Karpas-422 (cell line): Measurements from ENCODE around the gene BPIFB2. TPM values are rescaled to one million over a fixed set of nuclear protein-coding genes. Genes with fewer than 3 reads are reported as not detected.

ENCODE experiments used
- DNase-seq: peaks from one replicate; pipeline ENCODE4 v3.0.0-alpha.2; 2015
- H2AFZ ChIP-seq: fragments of 200-600 bp; sonication (generic); 2 replicates; pipeline ENCODE4 v1.6.1; 2014; ENCODE audit warnings: antibody characterized with exemption, low read length, mixed read lengths
- H3K27ac ChIP-seq: fragments of 200-600 bp; sonication (generic); 2 replicates; pipeline ENCODE4 v1.5.1; 2014; ENCODE audit warnings: mild to moderate bottlenecking, low read length, moderate library complexity
- H3K27me3 ChIP-seq: fragments of 200-600 bp; sonication (generic); 2 replicates; pipeline ENCODE4 v1.6.1; 2014; ENCODE audit warnings: low read length, mixed read lengths
- H3K36me3 ChIP-seq: fragments of 200-600 bp; sonication (generic); 2 replicates; pipeline ENCODE4 v1.6.1; 2014; ENCODE audit warnings: low read length, mixed read lengths; ENCODE audit not compliant: insufficient read depth
- H3K4me1 ChIP-seq: fragments of 200-600 bp; sonication (generic); 2 replicates; pipeline ENCODE4 v1.6.1; 2014; ENCODE audit warnings: mild to moderate bottlenecking, low read length, mixed read lengths
- H3K4me2 ChIP-seq: fragments of 200-600 bp; sonication (generic); 2 replicates; pipeline ENCODE4 v1.6.1; 2014; ENCODE audit warnings: low read length, low read depth, mild to moderate bottlenecking; ENCODE audit not compliant: poor library complexity, severe bottlenecking
- H3K4me3 ChIP-seq: fragments of 200-600 bp; sonication (generic); 2 replicates; pipeline ENCODE4 v1.5.1; 2014; ENCODE audit warnings: mild to moderate bottlenecking, antibody characterized with exemption, low read length, mixed read lengths
- H3K79me2 ChIP-seq: fragments of 200-600 bp; sonication (generic); 2 replicates; pipeline ENCODE4 v1.6.1; 2014; ENCODE audit warnings: mild to moderate bottlenecking, low read length, mixed read lengths
- H3K9ac ChIP-seq: fragments of 200-600 bp; sonication (generic); 2 replicates; pipeline ENCODE4 v1.6.0; 2014; ENCODE audit warnings: low read length
- H3K9me2 ChIP-seq: fragments of 200-600 bp; sonication (generic), shearing (Covaris generic); replicated peaks from 2 replicates; pipeline ENCODE4 v1.6.0; 2014; ENCODE audit warnings: mild to moderate bottlenecking, low read length, moderate library complexity; ENCODE audit not compliant: insufficient read depth
- H3K9me3 ChIP-seq: fragments of 300-700, 200-600 bp; sonication (generic); 2 replicates; pipeline ENCODE4 v1.6.1; 2014; ENCODE audit warnings: low read length, mixed read lengths
- H4K20me1 ChIP-seq: fragments of 200-600 bp; sonication (generic); 2 replicates; pipeline ENCODE4 v1.6.1; 2014; ENCODE audit warnings: mild to moderate bottlenecking, antibody characterized with exemption, low read length, low read depth; ENCODE audit not compliant: insufficient read depth
- total RNA-seq: library from RNA; depleted of rRNA; stranded (reverse); fragments of >200 nt; shearing (Covaris generic); gene quantifications from 2 replicates; pipeline ENCODE4 v1.2.3, GENCODE V29; 2014; ENCODE audit warnings: low replicate concordance

Gene BPIFB2
- total RNA-seq, 1 experiment from 2014 or later = not detected

DNA sequence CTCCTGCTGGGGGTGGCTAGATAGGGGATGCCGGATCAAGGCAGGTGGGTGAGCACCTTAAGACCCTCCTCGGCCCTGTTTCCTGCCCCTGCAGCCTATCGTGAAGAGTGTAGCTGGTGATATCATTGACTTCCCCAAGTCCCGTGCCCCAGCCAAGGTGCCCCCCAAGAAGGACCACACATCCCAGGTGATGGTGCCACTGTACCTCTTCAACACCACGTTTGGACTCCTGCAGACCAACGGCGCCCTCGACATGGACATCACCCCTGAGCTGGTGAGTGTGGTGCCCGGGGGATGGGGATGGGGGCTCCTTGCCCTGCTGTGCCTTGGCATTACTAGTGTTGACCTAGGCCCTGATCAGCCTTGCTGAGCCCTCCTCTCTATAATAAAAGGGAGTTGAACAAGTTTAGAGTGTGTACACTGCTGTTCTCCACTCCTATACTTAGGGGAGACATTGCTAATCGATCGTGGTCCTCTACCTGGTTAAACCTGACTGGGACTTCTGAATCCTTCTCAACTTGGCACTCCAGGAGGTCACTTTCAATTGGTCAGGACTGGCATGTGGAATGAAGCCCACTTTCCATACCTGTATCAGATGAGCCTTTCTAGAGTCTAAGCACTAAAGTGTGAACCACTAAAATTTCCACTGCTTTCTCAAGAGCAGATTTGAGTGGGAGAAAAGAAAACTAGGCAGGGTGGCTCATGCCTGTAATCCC lies 57.2 kb downstream of the BPIFB2 start:
- Histone ChIP-seq H3K9ac (no peak overlapping the region), H3K79me2 (no peaks in the 10 kb centered on the region)
- DNase-seq = no peak

GRCh38 chr20:33065785-33066184 lies 58.3 kb downstream of the BPIFB2 start:
- H3K27ac ChIP-seq = no peak overlapping the region
- no peaks in the 10 kb centered on the region for H3K36me3 ChIP-seq
- DNase-seq = no peak
- no peaks in the 10 kb centered on the region for H3K27me3 ChIP-seq
- no peak overlapping the region for H3K4me2 ChIP-seq
- H3K9me2 ChIP-seq = no peaks in the 10 kb centered on the region
- H2AFZ ChIP-seq = no peak overlapping the region
- H3K4me3 ChIP-seq = no peak overlapping the region
- no peaks in the 10 kb centered on the region for H4K20me1 ChIP-seq
- H3K4me1 ChIP-seq = no peaks in the 10 kb centered on the region
- H3K9ac ChIP-seq = no peak overlapping the region
- H3K9me3 ChIP-seq = no peaks in the 10 kb centered on the region
- H3K79me2 ChIP-seq = no peaks in the 10 kb centered on the region

More for the DNA sequence above, 57.2 kb downstream of the BPIFB2 start:
- H3K4me1 ChIP-seq = no peaks in the 10 kb centered on the region
- no peaks in the 10 kb centered on the region for H4K20me1 ChIP-seq
- no peak overlapping the region for H2AFZ ChIP-seq
- no peak overlapping the region for H3K4me2 ChIP-seq
- H3K27ac ChIP-seq = no peak overlapping the region
- no peak overlapping the region for H3K4me3 ChIP-seq
- no peaks in the 10 kb centered on the region for H3K9me2 ChIP-seq
- H3K9me3 ChIP-seq = no peaks in the 10 kb centered on the region
- H3K27me3 ChIP-seq = no peaks in the 10 kb centered on the region
- H3K36me3 ChIP-seq = no peaks in the 10 kb centered on the region

GRCh38 chr20:33067806-33068205 lies 60.3 kb downstream of the BPIFB2 start:
- DNase-seq = no peak
- no peak overlapping the region for H3K27ac ChIP-seq

GRCh38 chr20:33068251-33068939 lies 60.9 kb downstream of the BPIFB2 start:
- Histone ChIP-seq H3K36me3 (no peaks in the 10 kb centered on the region), H4K20me1 (no peaks in the 10 kb centered on the region), H3K4me3 (no peak overlapping the region), H3K79me2 (no peaks in the 10 kb centered on the region), H3K27me3 (no peaks in the 10 kb centered on the region), H3K4me1 (no peaks in the 10 kb centered on the region), H3K4me2 (no peak overlapping the region), H3K9me2 (no peaks in the 10 kb centered on the region), H3K9ac (no peak overlapping the region), H3K27ac (no peak overlapping the region), H3K9me3 (no peaks in the 10 kb centered on the region), H2AFZ (no peak overlapping the region)
- no peak for DNase-seq

More at GRCh38 chr20:33067806-33068205, 60.3 kb downstream of the BPIFB2 start:
- Histone ChIP-seq H3K27me3 (no peaks in the 10 kb centered on the region), H4K20me1 (no peaks in the 10 kb centered on the region), H3K4me2 (no peak overlapping the region), H3K9ac (no peak overlapping the region), H3K4me1 (no peaks in the 10 kb centered on the region), H3K79me2 (no peaks in the 10 kb centered on the region), H3K4me3 (no peak overlapping the region), H3K9me3 (no peaks in the 10 kb centered on the region), H3K36me3 (no peaks in the 10 kb centered on the region), H3K9me2 (no peaks in the 10 kb centered on the region), H2AFZ (no peak overlapping the region)

GRCh38 chr20:33069673-33070072 lies 62.2 kb downstream of the BPIFB2 start:
- Histone ChIP-seq H3K4me3 (no peak overlapping the region), H3K9me2 (no peaks in the 10 kb centered on the region), H2AFZ (no peak overlapping the region), H3K9me3 (no peaks in the 10 kb centered on the region), H3K4me1 (no peaks in the 10 kb centered on the region), H3K79me2 (no peaks in the 10 kb centered on the region), H3K36me3 (no peaks in the 10 kb centered on the region), H3K27me3 (no peaks in the 10 kb centered on the region), H3K4me2 (no peak overlapping the region), H4K20me1 (0 out of 2 replicates have a peak, but pooled peaks cover 5% of the 10 kb centered on the region), H3K27ac (no peak overlapping the region), H3K9ac (no peak overlapping the region)
- no peak for DNase-seq

- no peaks in the 10 kb centered on the region for H3K9me3 ChIP-seq
- no peak overlapping the region for H3K9ac ChIP-seq
- no peak overlapping the region for H3K27ac ChIP-seq
- H3K4me2 ChIP-seq = no peak overlapping the region
- H3K79me2 ChIP-seq = no peaks in the 10 kb centered on the region
- no peaks in the 10 kb centered on the region for H3K36me3 ChIP-seq
- H4K20me1 ChIP-seq = 0 out of 2 replicates have a peak, but pooled peaks cover 5% of the 10 kb centered on the region
- no peak for DNase-seq
- H3K9me2 ChIP-seq = no peaks in the 10 kb centered on the region
- H3K27me3 ChIP-seq = no peaks in the 10 kb centered on the region
- no peak overlapping the region for H3K4me3 ChIP-seq
- no peaks in the 10 kb centered on the region for H3K4me1 ChIP-seq
- H2AFZ ChIP-seq = no peak overlapping the region
These were observed 62.9 kb downstream of the BPIFB2 start for GRCh38 chr20:33070111-33071053.

DNA sequence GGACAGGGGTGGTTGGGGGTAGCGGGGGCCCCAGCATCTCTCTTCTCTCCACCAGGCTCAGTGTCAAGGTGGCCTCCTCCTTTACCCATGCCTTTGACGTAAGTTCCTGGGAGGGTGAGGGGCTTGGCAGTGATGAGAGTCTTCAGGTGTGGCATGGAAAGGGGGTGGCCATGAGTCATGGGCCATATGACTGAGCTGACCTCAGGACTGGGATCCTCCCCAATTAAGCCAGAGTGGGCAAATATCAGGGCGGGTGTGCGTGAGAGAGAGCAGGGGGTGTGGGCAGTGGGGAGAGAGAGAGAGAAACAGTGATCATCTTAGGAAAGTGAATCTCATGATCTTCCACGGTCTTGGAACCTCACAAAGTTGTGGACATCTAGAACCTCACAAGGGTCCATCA lies 63.7 kb downstream of the BPIFB2 start:
- Histone ChIP-seq H3K9me3 (no peaks in the 10 kb centered on the region), H3K9me2 (no peaks in the 10 kb centered on the region), H3K9ac (no peak overlapping the region), H3K27ac (no peak overlapping the region), H3K79me2 (no peaks in the 10 kb centered on the region), H3K4me3 (no peak overlapping the region), H3K36me3 (no peaks in the 10 kb centered on the region), H3K4me1 (no peaks in the 10 kb centered on the region), H3K4me2 (no peak overlapping the region), H2AFZ (no peak overlapping the region), H4K20me1 (0 out of 2 replicates have a peak, but pooled peaks cover 5% of the 10 kb centered on the region), H3K27me3 (no peaks in the 10 kb centered on the region)
- DNase-seq = no peak

GRCh38 chr20:33072362-33072761 lies 64.9 kb downstream of the BPIFB2 start:
- Histone ChIP-seq H3K27me3 (no peaks in the 10 kb centered on the region), H3K27ac (no peak overlapping the region), H3K9me2 (no peaks in the 10 kb centered on the region), H3K4me2 (no peak overlapping the region), H2AFZ (no peak overlapping the region), H3K9ac (no peak overlapping the region), H3K9me3 (no peaks in the 10 kb centered on the region), H4K20me1 (0 out of 2 replicates have a peak, but pooled peaks cover 5% of the 10 kb centered on the region), H3K4me1 (no peaks in the 10 kb centered on the region), H3K79me2 (no peaks in the 10 kb centered on the region), H3K4me3 (no peak overlapping the region), H3K36me3 (no peaks in the 10 kb centered on the region)
- DNase-seq = no peak
